Measurements from ENCODE around the gene PARD3. TPM values are rescaled to one million over a fixed set of nuclear protein-coding genes. Genes with fewer than 3 reads are reported as not detected.

The PARD3 gene
- polyA plus RNA-seq, 2 of the 4 experiments (the other 2 are of a cell fraction): 110 to 200 TPM

DNA sequence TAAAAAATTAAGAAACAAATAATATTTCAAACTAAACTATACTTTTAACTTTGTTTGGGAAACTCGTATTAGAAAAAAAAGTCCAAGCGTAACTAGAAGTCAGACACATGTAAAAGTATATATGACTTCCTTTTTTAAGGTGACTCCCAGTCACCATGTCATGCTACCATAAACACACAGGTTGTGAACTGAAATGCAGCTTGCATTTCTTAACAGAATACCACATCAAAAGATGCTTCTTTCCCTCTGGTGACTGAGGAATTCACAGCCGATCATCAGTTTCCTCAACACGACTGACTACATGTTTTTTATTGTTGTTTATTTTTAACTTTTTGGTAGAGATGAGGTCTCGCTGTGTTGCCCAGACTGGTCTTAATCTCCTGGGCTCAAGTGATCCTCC, 445.0 kb downstream of the PARD3 start (continued):
- TF ChIP-seq HMGXB4 (CRISPR knock-in tag; IDR thresholded peaks at IDR 0.05; ENCODE audit: borderline replicate concordance) (no peak), TP53 (CRISPR knock-in tag; IDR thresholded peaks at IDR 0.05) (no peak), RFX5 (IDR thresholded peaks at IDR 0.05) (no peak)

GRCh38 chr10:34369120-34369519, 446.0 kb downstream of the PARD3 start:
- FAIRE-seq: no peak
- DNase-seq (ENCODE audit: low read depth in 1 of 2, low spot score in 1 of 2): no peak
- Histone ChIP-seq H3K9me3 (peaks cover 15% of the 10 kb centered on the region; the same call in 1 of the 3 replicates), H3K27ac (no peak overlapping the region), H3K4me3 (no peak overlapping the region), H3K4me1 (peaks cover 16% of the 10 kb centered on the region), H3K4me2 (no peak overlapping the region)
- TF ChIP-seq ZC3H11A (IDR thresholded peaks at IDR 0.05) (peak; percentile 42; the same call in 1 of the 2 replicates), MAFK (IDR thresholded peaks at IDR 0.05; ENCODE audit: partially characterized antibody) (no peak)
- 95% methylated on average over 3 of the region's 3 CpGs for WGBS (ENCODE audit: missing lambda C conversion rate)
- POLR2A ChIA-PET: no interaction called here
- ATAC-seq: no peak
- CTCF ChIA-PET: interaction anchor here (0.9 kb wide), 1 partner anchor 22 kb away, joined by 3 read pairs; no protein-coding TSS in a partner anchor

DNA sequence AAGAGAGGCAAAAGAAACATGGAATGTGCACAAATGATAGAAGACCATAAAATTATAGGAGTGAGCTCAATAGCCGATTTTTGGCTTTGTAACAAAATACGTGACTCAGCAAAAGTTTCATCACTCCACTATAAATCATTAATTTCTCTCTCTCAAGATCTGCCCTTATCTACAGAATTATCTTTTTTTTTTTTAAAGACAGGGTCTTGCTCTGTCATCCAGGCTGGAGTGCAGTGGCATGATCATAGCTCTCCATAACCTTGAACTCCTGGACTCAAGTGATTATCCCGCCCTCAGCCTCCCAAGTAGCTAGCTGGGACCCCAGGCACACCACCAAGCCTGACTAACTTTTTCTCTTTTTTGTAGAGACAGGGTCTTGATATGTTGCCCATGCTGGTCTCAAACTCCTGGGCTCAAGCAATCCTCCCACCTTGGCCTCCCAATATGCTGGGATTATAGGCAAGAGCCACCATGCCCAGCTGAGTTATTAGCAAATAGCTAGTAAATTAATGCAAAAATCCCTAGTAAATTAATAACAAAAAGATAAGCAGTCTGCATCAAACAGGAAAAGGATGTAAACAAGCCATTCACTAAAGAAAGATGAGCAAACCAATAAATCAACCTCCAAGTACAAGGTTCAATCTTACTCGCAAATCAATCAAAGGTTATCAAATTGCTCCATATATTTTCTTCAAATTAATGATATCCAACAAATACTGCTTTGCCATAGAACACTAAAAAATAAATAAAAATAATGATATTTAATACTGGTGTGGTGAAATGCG, 450.7 kb downstream of the PARD3 start:
- no peaks in the 10 kb centered on the region for H3K9me3 ChIP-seq
- ChIA-PET CTCF (interaction anchor here (0.6 to 0.7 kb wide), 2 partner anchors 10 to 274 kb away, joined by 3 read pairs; no protein-coding TSS in a partner anchor), POLR2A (interaction anchor here (0.6 kb wide), 1 partner anchor 240 kb away, joined by 3 read pairs; no protein-coding TSS in a partner anchor)
- FAIRE-seq (no peak), ATAC-seq (peak; percentile 56 to 85; a peak in 4 of 6 replicates), DNase-seq (ENCODE audit: low read depth in 1 of 2, low spot score in 1 of 2) (peak; percentile 44 to 70)
- H3K4me3 ChIP-seq: no peak overlapping the region; the same call in 2 of the 3 replicates
- WGBS (ENCODE audit: missing lambda C conversion rate): 25% methylated on average over 5 of the region's 5 CpGs
- peak overlapping the region; percentile 60 for H3K4me2 ChIP-seq
- H3K27ac ChIP-seq: peak overlapping the region; percentile 88 to 94
- TF ChIP-seq NFE2L2 (conservative IDR thresholded peaks at IDR 0.05; ENCODE audit: low read length): peak; percentile 99
- TF ChIP-seq CEBPB (IDR thresholded peaks at IDR 0.05): peak; percentile 57 to 86
- TF ChIP-seq GATA3 (IDR thresholded peaks at IDR 0.05; ENCODE audit: borderline replicate concordance): peak; percentile 87
- peak; percentile 47 to 48; a peak in 2 of 5 replicates for TF ChIP-seq JUN (IDR thresholded peaks at IDR 0.05)
- TF ChIP-seq JUNB (IDR thresholded peaks at IDR 0.05): peak; percentile 55; the same call in 1 of the 2 replicates
- peak; percentile 40; the same call in 1 of the 2 replicates for TF ChIP-seq FOSL2 (IDR thresholded peaks at IDR 0.05)
- peak; percentile 76 for TF ChIP-seq FOSL2 (CRISPR knock-in tag; IDR thresholded peaks at IDR 0.05)
- TF ChIP-seq EP300 (IDR thresholded peaks at IDR 0.05): peak in 1 of 2 experiments; percentile 62; a peak in 2 of 5 replicates
- no peak for TF ChIP-seq CBX8 (IDR thresholded peaks at IDR 0.05)
- TF ChIP-seq HMGXB4 (CRISPR knock-in tag; IDR thresholded peaks at IDR 0.05; ENCODE audit: borderline replicate concordance): no peak
- TF ChIP-seq ZNF302 (CRISPR knock-in tag; IDR thresholded peaks at IDR 0.05): 0 out of 2 replicates have a peak, but pooled peaks have one; percentile 37
- TF ChIP-seq CHD2 (IDR thresholded peaks at IDR 0.05; ENCODE audit: low read length, partially characterized antibody): no peak
- peak; percentile 100 for TF ChIP-seq MAFK (IDR thresholded peaks at IDR 0.05; ENCODE audit: partially characterized antibody)
- H3K4me1 ChIP-seq: peaks cover 44% of the 10 kb centered on the region

GRCh38 chr10:34360984-34361383, 454.1 kb downstream of the PARD3 start:
- Histone ChIP-seq H3K27ac (peak overlapping the region; percentile 7 to 69; a peak in 4 of 6 replicates), H3K4me1 (peaks cover 79% of the 10 kb centered on the region), H3K4me2 (no peak overlapping the region), H3K4me3 (no peak overlapping the region), H3K9me3 (no peaks in the 10 kb centered on the region)
- CTCF ChIA-PET: interaction anchor here (0.9 kb wide), 2 partner anchors 37 to 134 kb away, joined by 3 read pairs; no protein-coding TSS in a partner anchor
- ATAC-seq (no peak), DNase-seq (ENCODE audit: low read depth in 1 of 2, low spot score in 1 of 2) (peak in 1 of 2 experiments; percentile 14), FAIRE-seq (peak; percentile 70)
- no peak for TF ChIP-seq RARB (CRISPR knock-in tag; IDR thresholded peaks at IDR 0.05)
- no peak for TF ChIP-seq FOSL2 (IDR thresholded peaks at IDR 0.05)
- no peak for TF ChIP-seq FOSL2 (CRISPR knock-in tag; IDR thresholded peaks at IDR 0.05)
- TF ChIP-seq SREBF2 (IDR thresholded peaks at IDR 0.05): no peak
- no peak for TF ChIP-seq SMC3 (IDR thresholded peaks at IDR 0.05)
- TF ChIP-seq MAX (IDR thresholded peaks at IDR 0.05): no peak
- no peak for TF ChIP-seq ELK1 (IDR thresholded peaks at IDR 0.05; ENCODE audit: low read depth, low read length)
- TF ChIP-seq, protein P1, sequence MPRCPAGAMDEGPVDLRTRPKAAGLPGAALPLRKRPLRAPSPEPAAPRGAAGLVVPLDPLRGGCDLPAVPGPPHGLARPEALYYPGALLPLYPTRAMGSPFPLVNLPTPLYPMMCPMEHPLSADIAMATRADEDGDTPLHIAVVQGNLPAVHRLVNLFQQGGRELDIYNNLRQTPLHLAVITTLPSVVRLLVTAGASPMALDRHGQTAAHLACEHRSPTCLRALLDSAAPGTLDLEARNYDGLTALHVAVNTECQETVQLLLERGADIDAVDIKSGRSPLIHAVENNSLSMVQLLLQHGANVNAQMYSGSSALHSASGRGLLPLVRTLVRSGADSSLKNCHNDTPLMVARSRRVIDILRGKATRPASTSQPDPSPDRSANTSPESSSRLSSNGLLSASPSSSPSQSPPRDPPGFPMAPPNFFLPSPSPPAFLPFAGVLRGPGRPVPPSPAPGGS (IDR thresholded peaks at IDR 0.05): no peak
- TF ChIP-seq, protein P2, sequence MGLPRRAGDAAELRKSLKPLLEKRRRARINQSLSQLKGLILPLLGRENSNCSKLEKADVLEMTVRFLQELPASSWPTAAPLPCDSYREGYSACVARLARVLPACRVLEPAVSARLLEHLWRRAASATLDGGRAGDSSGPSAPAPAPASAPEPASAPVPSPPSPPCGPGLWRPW (IDR thresholded peaks at IDR 0.05): no peak
- TF ChIP-seq CHD2 (IDR thresholded peaks at IDR 0.05; ENCODE audit: low read length, partially characterized antibody): no peak
- no peak for TF ChIP-seq NFE2L2 (conservative IDR thresholded peaks at IDR 0.05; ENCODE audit: low read length)
- no peak for TF ChIP-seq EP300 (IDR thresholded peaks at IDR 0.05)
- TF ChIP-seq POLR2A (IDR thresholded peaks at IDR 0.05; ENCODE audit: low read length): no peak
- no peak for TF ChIP-seq MYC (IDR thresholded peaks at IDR 0.05; ENCODE audit: borderline replicate concordance, low read length)
- WGBS (ENCODE audit: missing lambda C conversion rate): 82% methylated on average over 3 of the region's 3 CpGs
- POLR2A ChIA-PET: no interaction called here

All from A549 (cell line).